Left lung (tissue), 10 donors: ENCODE results near the gene ATG5. TPM values are rescaled to one million over a fixed set of nuclear protein-coding genes. Genes with fewer than 3 reads are reported as not detected.

ENCODE experiments used
- ATAC-seq: fragments of 200-7000 bp; cut with Tn5 transposase; one replicate; pipeline ENCODE4 v1.9.1; 2020; ENCODE audit warnings: moderate library complexity
- DNase-seq, 4 donors: peaks; one replicate each; pipeline ENCODE4 v3.0.0-alpha.2; 2013 to 2020
- H3K27ac ChIP-seq, 2 donors: fragments of 200-600 bp; sonication (generic) in 1 of 2; one replicate each; pipeline versions ENCODE4 v1.5.0 to v1.8.0; 2020 to 2021
- H3K27me3 ChIP-seq, 2 donors: fragments of 200-600 bp; sonication (generic) in 1 of 2; one replicate each; pipeline versions ENCODE4 v1.5.0 to v1.8.0; 2020 to 2021
- H3K36me3 ChIP-seq, 2 donors: fragments of 200-600 bp; sonication (generic) in 1 of 2; one replicate each; pipeline versions ENCODE4 v1.5.0 to v1.8.0; 2020 to 2021
- H3K4me1 ChIP-seq, 2 donors: fragments of 200-600 bp; one replicate each; pipeline ENCODE4 v1.8.0; 2021
- H3K4me3 ChIP-seq, 2 donors: fragments of 200-600 bp; sonication (generic) in 1 of 2; one replicate each; pipeline versions ENCODE4 v1.5.0 to v1.8.0; 2020 to 2021; ENCODE audit warnings: mild to moderate bottlenecking in 1 of 2
- H3K9me3 ChIP-seq, 2 donors: fragments of 200-600 bp; sonication (generic) in 1 of 2; one replicate each; pipeline versions ENCODE4 v1.5.0 to v1.8.0; 2020 to 2021
- intact Hi-C, 2 donors: fragments of 100-400 bp; cut with DNase I; formaldehyde crosslinking; loops; one replicate each; pipeline versions ENCODE4 v1.11.2 to v1.14.2; 2022
- polyA plus RNA-seq, 6 donors: library from polyadenylated mRNA; unstranded; fragments of 120-200 nt; gene quantifications; one replicate each; pipeline ENCODE4 v1.2.1, GENCODE V29; 2013; ENCODE audit not compliant: insufficient read length in 6 of 6
- total RNA-seq, 2 donors: library from RNA; stranded (reverse); fragmentation: NEBNext Ultra II Directional; extraction: Animal tissue kit (Norgen Biotek cat#: 25700); gene quantifications; one replicate each; pipeline ENCODE4 v1.2.1, GENCODE V29; 2021
- TF ChIP-seq, protein P1 (sequence below), 2 donors: fragments of 200-600 bp; sonication (generic) in 1 of 2; IDR thresholded peaks; one replicate each; pipeline versions ENCODE4 v1.5.0 to v1.8.0; 2021; ENCODE audit warnings: antibody characterized with exemption in 2 of 2
- donor health status: DM: no; HTN: yes; CAD: no.
- donor health status: DM: no; HTN: no; CAD: no.

The ATG5 gene
- total and polyA plus RNA-seq, 8 donors: 30.9 to 42.1 (median 37.4) TPM

DNA sequence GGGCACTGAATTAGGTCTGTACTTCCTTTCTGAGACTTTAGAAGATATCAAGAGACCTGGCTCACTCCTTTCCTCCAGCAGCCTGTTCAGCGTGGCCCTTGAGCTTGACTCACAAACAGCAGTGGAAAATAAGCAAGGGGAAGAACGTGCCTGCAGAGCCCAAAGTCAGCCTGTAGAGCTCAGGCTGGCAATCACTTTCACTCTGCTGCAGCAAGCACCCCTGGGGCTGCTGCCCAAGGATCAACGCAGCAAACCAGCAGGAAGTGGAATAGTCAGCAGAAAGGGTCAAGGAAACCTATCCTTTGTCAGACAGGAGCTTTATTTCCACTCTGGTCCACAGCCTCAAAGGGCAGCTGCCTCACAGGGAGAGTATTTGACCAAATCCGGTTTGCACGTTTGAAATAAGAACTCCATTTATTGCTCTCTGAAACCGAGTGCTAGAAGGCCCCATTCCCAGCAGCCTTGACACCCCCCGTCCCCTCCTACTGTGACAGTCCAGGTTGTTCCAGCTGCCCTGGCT is 162.1 kb downstream of the ATG5 start:
- intact Hi-C loops: no loop called here
- TF ChIP-seq, protein P1, sequence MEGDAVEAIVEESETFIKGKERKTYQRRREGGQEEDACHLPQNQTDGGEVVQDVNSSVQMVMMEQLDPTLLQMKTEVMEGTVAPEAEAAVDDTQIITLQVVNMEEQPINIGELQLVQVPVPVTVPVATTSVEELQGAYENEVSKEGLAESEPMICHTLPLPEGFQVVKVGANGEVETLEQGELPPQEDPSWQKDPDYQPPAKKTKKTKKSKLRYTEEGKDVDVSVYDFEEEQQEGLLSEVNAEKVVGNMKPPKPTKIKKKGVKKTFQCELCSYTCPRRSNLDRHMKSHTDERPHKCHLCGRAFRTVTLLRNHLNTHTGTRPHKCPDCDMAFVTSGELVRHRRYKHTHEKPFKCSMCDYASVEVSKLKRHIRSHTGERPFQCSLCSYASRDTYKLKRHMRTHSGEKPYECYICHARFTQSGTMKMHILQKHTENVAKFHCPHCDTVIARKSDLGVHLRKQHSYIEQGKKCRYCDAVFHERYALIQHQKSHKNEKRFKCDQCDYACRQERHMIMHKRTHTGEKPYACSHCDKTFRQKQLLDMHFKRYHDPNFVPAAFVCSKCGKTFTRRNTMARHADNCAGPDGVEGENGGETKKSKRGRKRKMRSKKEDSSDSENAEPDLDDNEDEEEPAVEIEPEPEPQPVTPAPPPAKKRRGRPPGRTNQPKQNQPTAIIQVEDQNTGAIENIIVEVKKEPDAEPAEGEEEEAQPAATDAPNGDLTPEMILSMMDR (IDR thresholded peaks at IDR 0.05): no peak
- Histone ChIP-seq H3K4me1 (peaks cover 7 to 23% of the 10 kb centered on the region in 2 donors), H3K9me3 (no peaks in the 10 kb centered on the region), H3K36me3 (no peaks in the 10 kb centered on the region), H3K27me3 (no peaks in the 10 kb centered on the region), H3K27ac (peak overlapping the region; percentile 89), H3K4me3 (no peak overlapping the region)
- ATAC-seq: peak; percentile 76
- peak in 2 of 4 donors; percentile 28 to 61 for DNase-seq

DNA sequence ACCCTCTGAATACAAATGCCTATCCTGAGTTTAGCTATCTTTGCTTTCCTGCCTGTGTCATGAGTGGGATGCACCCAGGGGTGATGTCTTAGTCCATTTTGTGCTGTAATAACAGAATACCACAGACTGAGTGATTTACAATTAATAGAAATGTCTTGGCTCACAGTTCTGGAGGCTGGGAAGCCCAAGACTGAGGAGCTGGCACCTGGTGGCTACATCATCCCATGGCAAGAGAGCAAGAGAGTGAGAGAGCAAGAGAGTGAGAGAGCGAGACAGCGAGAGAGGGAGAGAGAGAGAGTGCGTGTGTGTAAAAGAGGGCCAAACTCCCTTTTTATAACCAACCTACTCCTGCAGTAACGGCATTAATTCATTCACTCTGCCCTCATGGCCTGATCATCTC is 162.6 kb downstream of the ATG5 start:
- H3K27ac ChIP-seq: peak overlapping the region; percentile 89

DNA sequence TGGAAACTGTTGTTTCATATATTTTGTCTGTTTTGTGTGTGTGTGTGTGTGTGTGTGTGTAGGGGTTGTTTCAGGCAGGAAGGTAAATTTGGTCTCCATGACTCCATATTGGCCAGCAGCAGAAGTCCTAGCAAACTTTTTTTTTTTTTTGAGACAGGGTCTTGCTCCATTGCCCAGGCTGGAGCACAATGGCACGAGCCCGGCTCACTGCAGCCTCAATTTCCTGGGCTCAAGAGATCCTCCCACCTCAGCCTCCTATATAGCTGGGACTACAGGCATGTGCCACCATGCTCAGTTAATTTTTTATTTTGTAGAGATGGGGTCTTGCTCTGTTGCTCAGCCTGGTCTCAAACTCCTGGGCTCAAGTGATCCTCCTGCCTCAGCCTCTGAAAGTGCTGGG is 163.7 kb downstream of the ATG5 start:
- ATAC-seq (no peak), DNase-seq (no peak)
- H3K9me3 ChIP-seq: no peaks in the 10 kb centered on the region
- no peaks in the 10 kb centered on the region for H3K36me3 ChIP-seq
- H3K4me1 ChIP-seq: peaks cover 7 to 23% of the 10 kb centered on the region in 2 donors
- no peaks in the 10 kb centered on the region for H3K27me3 ChIP-seq
- TF ChIP-seq, protein P1 (IDR thresholded peaks at IDR 0.05): no peak
- H3K27ac ChIP-seq: no peak overlapping the region
- intact Hi-C loops: no loop called here
- no peak overlapping the region for H3K4me3 ChIP-seq

More for the DNA sequence above, 162.6 kb downstream of the ATG5 start:
- Histone ChIP-seq H3K4me1 (peaks cover 7 to 23% of the 10 kb centered on the region in 2 donors), H3K4me3 (no peak overlapping the region), H3K9me3 (no peaks in the 10 kb centered on the region), H3K27me3 (no peaks in the 10 kb centered on the region), H3K36me3 (no peaks in the 10 kb centered on the region)
- intact Hi-C loops: no loop called here
- ATAC-seq (no peak), DNase-seq (no peak)
- TF ChIP-seq, protein P1 (IDR thresholded peaks at IDR 0.05): no peak

DNA sequence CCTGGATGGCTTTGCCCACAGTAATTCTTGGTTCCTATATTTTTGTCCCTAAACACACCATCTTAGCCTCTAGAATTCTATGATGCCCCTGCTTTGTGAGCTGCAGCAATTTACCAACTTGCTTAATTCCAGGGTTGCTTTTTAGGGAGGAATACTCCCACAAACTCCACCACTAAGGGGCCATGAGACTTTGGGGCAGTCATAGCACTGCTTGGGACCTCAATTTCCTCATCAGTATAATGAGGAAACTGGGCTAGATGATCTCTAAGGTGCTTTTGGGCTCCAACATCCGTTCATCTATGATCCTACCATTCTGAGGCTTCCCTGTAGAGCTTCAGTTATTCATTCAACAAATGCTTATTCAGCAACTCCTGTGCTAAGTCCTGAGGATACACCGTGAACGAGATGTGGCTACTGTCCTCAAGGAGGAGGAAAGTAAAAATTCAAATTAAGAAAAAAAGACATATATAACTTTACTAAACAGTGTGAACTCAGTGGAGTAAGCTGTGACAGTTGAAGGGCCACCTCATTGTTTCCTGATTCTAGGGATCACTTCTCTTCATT is 164.2 kb downstream of the ATG5 start:
- ATAC-seq (no peak), DNase-seq (no peak)
- intact Hi-C loops: no loop called here
- TF ChIP-seq, protein P1 (IDR thresholded peaks at IDR 0.05): no peak
- H3K27ac ChIP-seq: no peak overlapping the region
- H3K27me3 ChIP-seq: no peaks in the 10 kb centered on the region
- H3K9me3 ChIP-seq: no peaks in the 10 kb centered on the region
- peaks cover 7 to 23% of the 10 kb centered on the region in 2 donors for H3K4me1 ChIP-seq
- H3K36me3 ChIP-seq: no peaks in the 10 kb centered on the region
- H3K4me3 ChIP-seq: no peak overlapping the region

DNA sequence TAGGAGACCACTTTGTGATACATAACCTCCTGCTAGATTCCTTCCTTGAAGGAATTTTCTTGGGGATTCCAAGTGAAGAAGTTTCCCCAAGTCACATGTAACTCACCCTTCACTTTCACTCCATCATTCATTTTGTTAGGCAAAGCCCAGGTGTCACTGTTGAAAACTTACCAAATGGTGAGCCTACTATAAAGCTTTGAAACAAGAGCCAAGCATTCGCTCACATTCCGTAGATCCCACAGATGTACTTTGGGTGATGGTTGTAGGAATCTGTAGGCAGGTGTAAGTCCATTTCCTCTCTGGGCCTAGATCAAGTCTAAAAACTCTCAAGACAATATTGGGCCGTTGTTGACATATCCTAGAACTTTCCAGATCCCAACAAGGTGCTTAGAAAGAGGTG is 165.4 kb downstream of the ATG5 start:
- peaks cover 7 to 23% of the 10 kb centered on the region in 2 donors for H3K4me1 ChIP-seq
- no peaks in the 10 kb centered on the region for H3K36me3 ChIP-seq
- H3K9me3 ChIP-seq: no peaks in the 10 kb centered on the region
- DNase-seq (no peak), ATAC-seq (no peak)
- no peak overlapping the region for H3K27ac ChIP-seq
- TF ChIP-seq, protein P1 (IDR thresholded peaks at IDR 0.05): no peak
- no peaks in the 10 kb centered on the region for H3K27me3 ChIP-seq
- intact Hi-C loops: no loop called here
- no peak overlapping the region for H3K4me3 ChIP-seq
